ENCODE measurements around the gene FGFR4.

FGFR4 gene

DNA sequence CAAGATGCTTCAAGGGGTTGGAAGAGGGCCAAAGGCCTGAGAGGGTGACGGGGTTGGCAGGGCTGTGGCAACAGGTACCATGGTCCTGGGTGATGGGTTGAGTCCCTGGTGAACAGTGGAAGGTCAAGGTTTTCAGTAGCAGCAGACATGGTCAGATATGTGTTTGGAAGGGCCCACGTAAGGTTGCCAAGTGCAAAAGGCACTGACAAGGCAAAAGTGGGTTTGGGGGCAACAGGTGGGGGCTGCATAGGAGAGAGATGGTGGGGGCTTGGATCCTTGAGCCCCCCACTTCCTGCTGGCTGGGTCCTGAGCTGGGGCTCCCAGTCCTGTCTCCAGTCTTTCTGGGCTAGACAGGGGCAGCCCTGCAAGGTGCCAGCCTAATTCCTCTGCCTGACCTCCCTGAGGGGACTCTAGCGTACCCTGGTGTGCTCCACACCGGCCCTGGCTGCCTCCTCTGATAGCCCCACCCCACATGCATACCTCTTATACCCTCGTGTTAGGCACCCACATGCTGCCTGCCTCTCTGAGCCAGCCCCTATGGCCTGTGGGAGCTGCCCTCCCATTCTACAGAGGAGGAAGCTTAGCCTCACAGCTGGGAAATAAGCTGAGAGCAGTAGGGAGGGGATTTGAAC is 26.0 kb downstream of the FGFR4 start:
- Histone ChIP-seq H3K4me2 (no peak overlapping the region), H3K9ac (no peak overlapping the region), H3K4me1 (peaks cover 25% of the 10 kb centered on the region), H3K36me3 (no peaks in the 10 kb centered on the region), H3K27ac (no peak overlapping the region), H3K9me3 (peaks cover 7% of the 10 kb centered on the region; the same call in 1 of the 2 replicates), H3K27me3 (no peaks in the 10 kb centered on the region), H4K20me1 (no peaks in the 10 kb centered on the region), H3K4me3 (no peak overlapping the region)
- TF ChIP-seq Cebpa-rat (IDR thresholded peaks at IDR 0.05) = no peak

DNA sequence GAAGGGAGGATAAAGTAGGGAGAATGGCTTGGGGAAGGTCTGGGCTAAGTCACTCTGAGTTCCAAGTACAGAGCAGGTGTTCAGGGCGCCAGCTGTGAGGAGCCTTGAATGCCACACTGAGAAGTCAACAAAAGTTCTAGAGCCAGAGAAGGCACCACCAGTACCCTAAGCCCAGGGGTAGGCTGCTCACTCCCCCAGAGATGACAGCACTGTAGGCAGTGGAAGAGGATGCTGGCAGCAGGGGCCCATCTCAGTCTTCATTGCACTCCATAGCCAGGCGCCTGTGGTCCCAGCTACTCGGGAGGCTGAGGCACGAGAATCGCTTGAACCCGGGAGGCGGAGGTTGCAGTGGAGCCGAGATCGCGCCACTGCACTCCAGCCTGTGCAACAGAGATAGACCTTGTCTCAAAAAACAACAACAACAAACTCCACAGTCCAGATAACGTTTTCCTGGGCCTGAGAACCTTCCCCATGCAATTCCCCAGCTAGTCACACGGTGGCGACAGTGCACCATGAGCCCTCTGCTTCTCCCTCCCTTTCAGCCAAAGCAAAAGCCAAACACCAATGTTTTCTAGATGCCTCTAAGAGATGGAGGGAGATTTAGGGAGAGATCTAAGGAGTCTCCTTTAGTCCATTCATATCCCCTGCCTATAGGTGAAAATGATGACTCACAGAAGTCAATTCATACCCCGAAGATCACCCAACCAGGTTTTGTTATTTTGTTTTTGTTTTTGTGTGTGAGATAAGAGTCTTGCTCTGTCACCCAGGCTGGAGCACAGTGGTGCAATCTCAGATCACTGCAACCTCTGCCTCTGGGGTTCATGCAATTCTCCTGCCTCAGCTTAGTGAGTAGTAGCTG is 27.1 kb downstream of the FGFR4 start:
- no peak overlapping the region for H3K4me3 ChIP-seq
- TF ChIP-seq Cebpa-rat (IDR thresholded peaks at IDR 0.05) = no peak
- no peaks in the 10 kb centered on the region for H3K27me3 ChIP-seq
- H3K4me1 ChIP-seq = peaks cover 25% of the 10 kb centered on the region
- no peaks in the 10 kb centered on the region for H3K36me3 ChIP-seq
- peaks cover 7% of the 10 kb centered on the region; the same call in 1 of the 2 replicates for H3K9me3 ChIP-seq
- H4K20me1 ChIP-seq = no peaks in the 10 kb centered on the region
- H3K4me2 ChIP-seq = no peak overlapping the region
- H3K9ac ChIP-seq = no peak overlapping the region
- H3K27ac ChIP-seq = no peak overlapping the region; the same call in 1 of the 2 replicates

DNA sequence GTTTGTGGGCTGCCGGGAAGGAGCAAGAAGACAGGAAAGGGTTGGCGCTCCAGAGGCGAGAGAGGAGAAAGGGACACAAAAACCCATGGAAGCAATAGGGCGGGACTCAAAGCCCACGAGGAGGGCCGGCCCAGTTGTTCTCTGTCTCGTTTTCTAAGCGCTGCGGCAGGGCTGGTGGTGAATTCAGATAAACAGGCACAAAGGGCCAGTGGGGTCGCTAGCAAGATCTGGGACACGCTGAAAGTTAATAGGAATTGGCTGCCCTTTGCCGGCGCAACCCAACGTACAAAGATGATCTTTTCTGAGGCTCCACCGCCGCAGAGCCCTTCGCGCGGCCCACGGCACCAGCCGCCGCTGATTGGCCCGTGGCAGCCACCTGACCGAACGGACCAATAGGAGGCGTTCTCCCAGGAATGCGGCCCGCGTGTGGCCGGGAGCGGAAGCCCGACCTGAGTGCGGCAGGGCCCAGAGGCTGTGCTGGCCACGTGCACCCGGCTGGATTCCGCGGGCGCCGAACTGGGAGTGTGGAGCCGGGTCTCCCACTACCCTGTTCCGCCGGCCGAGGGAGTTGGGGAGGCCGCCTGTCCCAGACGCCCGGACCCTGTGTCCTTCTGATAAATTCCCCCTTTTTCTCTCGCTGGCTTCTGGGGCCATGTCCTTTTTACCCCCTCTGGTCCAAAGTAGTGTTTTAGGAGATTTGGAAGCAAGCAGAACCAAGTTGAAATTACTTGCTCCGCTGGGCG is 30.1 kb downstream of the FGFR4 start:
- no peak for TF ChIP-seq Cebpa-rat (IDR thresholded peaks at IDR 0.05)
- no peaks in the 10 kb centered on the region for H4K20me1 ChIP-seq
- no peaks in the 10 kb centered on the region for H3K36me3 ChIP-seq
- peaks cover 7% of the 10 kb centered on the region; the same call in 1 of the 2 replicates for H3K9me3 ChIP-seq
- peaks cover 25% of the 10 kb centered on the region for H3K4me1 ChIP-seq
- no peak overlapping the region for H3K4me3 ChIP-seq
- H3K27me3 ChIP-seq = no peaks in the 10 kb centered on the region
- no peak overlapping the region for H3K27ac ChIP-seq
- no peak overlapping the region for H3K9ac ChIP-seq
- H3K4me2 ChIP-seq = peak overlapping the region; percentile 53

DNA sequence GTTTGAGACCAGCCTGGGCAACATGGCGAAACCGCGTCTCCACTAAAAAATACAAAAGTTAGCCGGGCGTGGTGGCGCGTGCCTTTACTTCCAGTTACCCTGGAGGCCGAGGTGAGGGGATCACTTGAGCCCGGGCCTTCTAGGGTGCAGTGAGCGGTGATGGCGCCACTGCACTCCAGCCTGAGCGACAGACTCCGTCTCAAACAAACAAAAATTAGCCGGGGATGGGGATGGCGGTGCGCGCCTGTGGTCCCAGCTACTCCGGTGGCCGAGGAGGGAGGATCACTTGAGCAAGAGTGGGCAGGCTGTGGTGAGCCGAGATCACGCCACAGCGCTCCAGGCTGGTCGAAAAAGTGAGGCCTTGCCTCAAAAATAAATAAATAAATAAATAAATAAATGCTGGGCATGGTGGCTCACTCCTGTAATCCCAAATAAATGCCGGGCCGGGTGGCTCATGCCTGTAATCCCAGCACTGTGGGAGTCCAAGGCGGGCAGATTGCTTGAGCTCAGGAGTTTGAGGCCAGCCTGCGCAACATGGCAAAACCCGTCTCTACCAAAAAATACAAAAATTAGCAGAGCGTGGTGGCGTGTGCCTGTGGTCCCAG is 30.8 kb downstream of the FGFR4 start:
- Histone ChIP-seq H3K27ac (no peak overlapping the region), H3K9ac (no peak overlapping the region), H3K4me2 (no peak overlapping the region), H3K9me3 (peaks cover 7% of the 10 kb centered on the region), H3K36me3 (no peaks in the 10 kb centered on the region), H3K4me3 (no peak overlapping the region), H4K20me1 (no peaks in the 10 kb centered on the region), H3K4me1 (peaks cover 25% of the 10 kb centered on the region), H3K27me3 (no peaks in the 10 kb centered on the region)
- TF ChIP-seq Cebpa-rat (IDR thresholded peaks at IDR 0.05) = no peak

DNA sequence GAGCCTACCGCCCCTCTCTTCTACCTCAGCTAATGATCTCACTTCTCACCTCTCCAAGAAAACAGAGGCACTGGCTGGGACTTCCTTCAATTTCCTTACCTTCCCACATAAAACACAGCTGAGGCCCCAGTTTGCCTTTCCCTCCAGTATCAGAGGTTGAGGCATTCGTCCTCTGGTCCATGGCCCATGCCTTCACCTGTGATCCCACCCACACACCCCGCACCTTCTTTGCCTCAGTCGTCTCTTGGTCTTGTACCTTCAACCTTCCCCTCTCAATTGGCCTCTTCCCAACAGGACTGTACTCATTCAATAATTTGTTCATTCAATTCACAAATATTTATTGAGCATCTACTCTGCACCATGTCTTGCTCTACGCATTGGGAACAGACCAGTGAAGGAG is 35.9 kb downstream of the FGFR4 start:
- H3K4me1 ChIP-seq = peaks cover 20% of the 10 kb centered on the region
- no peak overlapping the region for H3K4me2 ChIP-seq
- no peaks in the 10 kb centered on the region; the same call in 1 of the 2 replicates for H3K9me3 ChIP-seq
- no peaks in the 10 kb centered on the region for H3K36me3 ChIP-seq
- no peaks in the 10 kb centered on the region for H4K20me1 ChIP-seq
- H3K27me3 ChIP-seq = no peaks in the 10 kb centered on the region
- H3K9ac ChIP-seq = no peak overlapping the region
- no peak overlapping the region for H3K4me3 ChIP-seq
- H3K27ac ChIP-seq = no peak overlapping the region
- TF ChIP-seq Cebpa-rat (IDR thresholded peaks at IDR 0.05) = no peak

DNA sequence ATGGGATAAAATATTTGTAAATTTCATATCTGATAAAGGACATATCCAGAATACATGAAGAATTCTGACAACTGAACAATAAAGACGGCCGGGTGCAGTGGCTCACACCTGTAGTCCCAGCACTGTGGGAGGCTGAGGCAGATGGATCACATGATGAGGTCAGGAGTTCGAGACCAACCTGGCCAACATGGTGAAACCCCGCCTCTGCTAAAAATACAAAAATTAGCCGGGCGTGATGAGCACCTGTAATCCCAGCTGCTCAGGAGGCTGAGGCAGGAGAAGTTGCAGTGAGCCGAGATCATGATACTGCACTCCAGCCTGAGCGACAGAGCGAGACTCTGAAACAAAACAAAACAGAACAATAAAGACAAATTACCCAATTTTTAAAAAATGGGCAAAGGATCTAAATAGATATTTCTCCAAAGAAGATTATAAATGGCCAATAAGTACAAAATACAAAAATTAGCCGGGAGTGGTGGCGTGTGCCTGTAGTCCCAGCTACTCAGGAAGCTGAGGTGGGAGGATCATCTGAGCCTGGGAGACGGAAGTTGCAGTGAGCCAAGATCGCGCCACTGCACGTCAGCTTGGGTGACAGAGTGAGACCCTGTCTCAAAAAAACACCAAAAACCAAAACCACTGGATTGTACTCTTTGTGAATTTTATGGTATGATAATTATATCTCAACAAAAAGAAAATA is 37.2 kb downstream of the FGFR4 start:
- Histone ChIP-seq H3K4me2 (peak overlapping the region; percentile 46), H3K27me3 (no peaks in the 10 kb centered on the region), H3K4me3 (no peak overlapping the region), H3K9me3 (no peaks in the 10 kb centered on the region; the same call in 1 of the 2 replicates), H4K20me1 (no peaks in the 10 kb centered on the region), H3K4me1 (peaks cover 29% of the 10 kb centered on the region), H3K36me3 (no peaks in the 10 kb centered on the region), H3K27ac (no peak overlapping the region), H3K9ac (no peak overlapping the region; the same call in 1 of the 2 replicates)
- no peak for TF ChIP-seq Cebpa-rat (IDR thresholded peaks at IDR 0.05)

DNA sequence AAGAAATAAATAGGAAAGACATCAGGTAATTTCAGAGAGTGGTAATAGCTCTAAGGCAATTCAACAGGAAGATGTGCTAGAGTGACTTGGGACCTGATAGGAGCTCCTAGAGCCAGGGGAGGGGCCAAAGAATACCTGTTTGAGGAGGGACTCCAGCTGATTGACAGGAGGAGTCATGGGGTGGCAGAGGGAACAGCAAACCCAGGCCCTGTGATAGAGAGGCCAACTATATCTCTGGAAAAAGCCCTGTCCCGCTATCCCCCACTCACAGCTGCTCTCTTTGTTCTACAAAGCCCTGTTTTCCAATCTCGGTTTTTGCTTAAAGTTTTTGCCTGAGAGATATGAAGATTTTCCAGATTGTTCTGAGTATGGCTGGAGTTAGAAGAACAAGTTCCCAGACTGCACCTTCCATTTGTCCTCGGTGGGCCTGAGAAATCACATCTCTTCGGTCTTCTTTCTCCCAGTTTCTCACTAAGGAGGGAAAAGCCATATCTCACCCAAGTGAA is 37.8 kb downstream of the FGFR4 start:
- Histone ChIP-seq H4K20me1 (no peaks in the 10 kb centered on the region), H3K36me3 (no peaks in the 10 kb centered on the region), H3K9ac (no peak overlapping the region), H3K4me2 (peak overlapping the region; percentile 46), H3K4me3 (no peak overlapping the region), H3K27ac (no peak overlapping the region), H3K4me1 (peaks cover 35% of the 10 kb centered on the region), H3K9me3 (no peaks in the 10 kb centered on the region; the same call in 1 of the 2 replicates), H3K27me3 (no peaks in the 10 kb centered on the region)
- TF ChIP-seq Cebpa-rat (IDR thresholded peaks at IDR 0.05) = no peak

DNA sequence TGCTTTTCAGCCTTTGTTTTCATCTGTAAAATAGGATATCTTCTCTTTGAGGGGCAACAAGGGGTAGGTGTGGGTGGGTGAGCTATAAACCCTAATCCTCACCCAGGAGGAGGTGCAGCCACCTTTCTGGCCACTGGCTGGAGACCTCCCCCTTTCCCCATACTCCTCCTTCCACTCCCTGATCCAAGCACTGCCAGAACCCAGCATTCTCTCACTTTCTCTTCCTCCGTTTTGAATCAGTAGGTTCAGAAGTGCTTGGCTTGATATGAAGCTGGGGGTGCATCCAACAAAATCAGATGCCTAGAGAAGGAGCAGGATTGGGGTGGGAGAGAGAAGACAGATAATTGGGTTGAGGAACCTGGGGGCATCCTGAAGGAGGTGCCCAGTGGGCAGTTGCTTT is 40.1 kb downstream of the FGFR4 start:
- no peaks in the 10 kb centered on the region for H4K20me1 ChIP-seq
- H3K27me3 ChIP-seq = no peaks in the 10 kb centered on the region
- H3K4me3 ChIP-seq = no peak overlapping the region
- no peaks in the 10 kb centered on the region; the same call in 1 of the 2 replicates for H3K9me3 ChIP-seq
- H3K27ac ChIP-seq = no peak overlapping the region
- H3K4me2 ChIP-seq = no peak overlapping the region
- H3K36me3 ChIP-seq = no peaks in the 10 kb centered on the region
- no peak overlapping the region for H3K9ac ChIP-seq
- no peak for TF ChIP-seq Cebpa-rat (IDR thresholded peaks at IDR 0.05)
- H3K4me1 ChIP-seq = peaks cover 42% of the 10 kb centered on the region

DNA sequence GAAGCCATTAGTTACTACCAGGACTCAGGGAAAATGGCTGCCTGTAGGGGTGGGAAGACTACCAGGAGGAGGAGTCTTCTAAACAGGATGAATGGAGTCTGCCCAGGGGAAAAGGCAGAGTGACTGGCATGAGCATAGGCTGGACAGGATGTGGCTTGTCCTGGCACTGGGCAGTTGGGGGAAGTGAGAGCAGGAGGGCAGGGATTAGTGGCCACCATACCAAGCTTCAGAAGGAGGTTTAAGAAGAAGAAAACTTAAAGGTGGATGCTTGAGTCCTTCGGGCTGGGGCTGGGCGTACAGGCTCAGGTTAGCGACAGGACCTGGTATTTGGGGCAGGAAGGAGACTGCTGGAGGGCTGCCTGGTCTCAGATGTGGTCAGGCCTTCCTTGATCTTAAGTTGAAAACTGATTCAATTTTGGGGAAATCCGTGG is 41.9 kb downstream of the FGFR4 start:
- Histone ChIP-seq H3K4me3 (no peak overlapping the region), H4K20me1 (no peaks in the 10 kb centered on the region), H3K27ac (no peak overlapping the region), H3K4me1 (peaks cover 48% of the 10 kb centered on the region), H3K4me2 (peak overlapping the region; percentile 55), H3K27me3 (no peaks in the 10 kb centered on the region), H3K36me3 (no peaks in the 10 kb centered on the region), H3K9ac (no peak overlapping the region), H3K9me3 (no peaks in the 10 kb centered on the region)
- no peak for TF ChIP-seq Cebpa-rat (IDR thresholded peaks at IDR 0.05)
